Peyer's patch (tissue), 4 donors: ENCODE data around the gene NPTX2. TPM values are rescaled to one million over a fixed set of nuclear protein-coding genes. Genes with fewer than 3 reads are reported as not detected.

ENCODE experiments used
- DNase-seq, 3 donors: peaks; one replicate each; pipeline ENCODE4 v3.0.0-alpha.2; 2017 to 2019
- H3K27ac ChIP-seq, 4 donors: fragments of 200-600 bp; sonication (generic); one replicate each; pipeline ENCODE4 v1.5.1; 2016 to 2019
- H3K27me3 ChIP-seq, 2 donors: fragments of 200-600 bp; sonication (generic); one replicate each; pipeline ENCODE4 v1.5.1; 2019
- H3K36me3 ChIP-seq, 3 donors: fragments of 200-600 bp; sonication (generic); one replicate each; pipeline ENCODE4 v1.5.1; 2016 to 2019
- H3K4me1 ChIP-seq, 4 donors: fragments of 200-600 bp; sonication (generic); one replicate each; pipeline ENCODE4 v1.5.1; 2016 to 2019
- H3K4me3 ChIP-seq, 4 donors: fragments of 200-600 bp; sonication (generic); 1 replicate in 3 of 4; 2 replicates in 1 of 4; pipeline ENCODE4 v1.5.1; 2016 to 2019; ENCODE audit warnings: mild to moderate bottlenecking in 1 of 4
- H3K9me3 ChIP-seq, 4 donors: fragments of 200-600 bp; sonication (generic); one replicate each; pipeline ENCODE4 v1.5.1; 2016 to 2019; ENCODE audit warnings: mild to moderate bottlenecking in 1 of 4
- POLR2A ChIP-seq, 2 donors: fragments of 450-650 bp; IDR thresholded peaks; one replicate each; pipeline ENCODE4 v1.5.1; 2017; ENCODE audit warnings: antibody characterized with exemption in 2 of 2, mild to moderate bottlenecking in 2 of 2, moderate library complexity in 2 of 2
- total RNA-seq, 4 donors: library from RNA; depleted of rRNA; stranded (reverse); fragments of >200 nt; gene quantifications; one replicate each; pipeline ENCODE4 v1.1.0, GENCODE V29; 2016
- TF ChIP-seq, protein P1 (sequence below), 6 experiments: fragments of 450-650 bp in 4 of 6; fragments of 200-600 bp in 2 of 6; sonication (generic) in 1 of 6; IDR thresholded peaks; one replicate each; pipeline ENCODE4 v1.5.1; 2017 to 2019; ENCODE audit warnings: antibody characterized with exemption in 6 of 6, mild to moderate bottlenecking in 3 of 6, moderate library complexity in 1 of 6

NPTX2 gene
- total RNA-seq, 4 donors from 2014 or later, result 0.94 to 4.2 (median 3.9) TPM

DNA sequence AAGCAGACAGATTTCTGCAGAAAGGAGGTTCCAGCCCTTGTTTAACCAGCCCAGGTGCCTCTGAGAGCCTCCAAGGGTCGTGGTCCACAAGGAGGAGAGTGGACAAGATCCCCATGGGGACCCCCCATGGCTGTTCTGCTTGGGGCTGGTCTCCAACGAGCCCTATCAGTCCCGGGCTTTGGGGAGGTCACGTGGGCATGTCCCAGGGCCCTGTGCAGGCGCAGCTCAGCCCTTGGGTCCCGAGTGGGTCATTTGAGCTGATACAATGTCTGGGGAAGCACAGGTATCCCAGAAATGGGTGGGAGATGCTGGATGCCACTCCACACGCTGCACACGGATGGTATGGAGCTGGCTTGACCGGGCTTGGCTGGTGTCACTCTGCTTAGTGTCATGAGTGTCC lies 57.8 kb downstream of the NPTX2 start:
- DNase-seq, result no peak
- TF ChIP-seq, protein P1, sequence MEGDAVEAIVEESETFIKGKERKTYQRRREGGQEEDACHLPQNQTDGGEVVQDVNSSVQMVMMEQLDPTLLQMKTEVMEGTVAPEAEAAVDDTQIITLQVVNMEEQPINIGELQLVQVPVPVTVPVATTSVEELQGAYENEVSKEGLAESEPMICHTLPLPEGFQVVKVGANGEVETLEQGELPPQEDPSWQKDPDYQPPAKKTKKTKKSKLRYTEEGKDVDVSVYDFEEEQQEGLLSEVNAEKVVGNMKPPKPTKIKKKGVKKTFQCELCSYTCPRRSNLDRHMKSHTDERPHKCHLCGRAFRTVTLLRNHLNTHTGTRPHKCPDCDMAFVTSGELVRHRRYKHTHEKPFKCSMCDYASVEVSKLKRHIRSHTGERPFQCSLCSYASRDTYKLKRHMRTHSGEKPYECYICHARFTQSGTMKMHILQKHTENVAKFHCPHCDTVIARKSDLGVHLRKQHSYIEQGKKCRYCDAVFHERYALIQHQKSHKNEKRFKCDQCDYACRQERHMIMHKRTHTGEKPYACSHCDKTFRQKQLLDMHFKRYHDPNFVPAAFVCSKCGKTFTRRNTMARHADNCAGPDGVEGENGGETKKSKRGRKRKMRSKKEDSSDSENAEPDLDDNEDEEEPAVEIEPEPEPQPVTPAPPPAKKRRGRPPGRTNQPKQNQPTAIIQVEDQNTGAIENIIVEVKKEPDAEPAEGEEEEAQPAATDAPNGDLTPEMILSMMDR (IDR thresholded peaks at IDR 0.05), result no peak
- TF ChIP-seq POLR2A (IDR thresholded peaks at IDR 0.05), result no peak
- no peaks in the 10 kb centered on the region for H3K4me1 ChIP-seq
- no peak overlapping the region for H3K27ac ChIP-seq
- peaks cover 0 to 3% (median 0%) of the 10 kb centered on the region in 4 donors for H3K9me3 ChIP-seq
- no peaks in the 10 kb centered on the region for H3K36me3 ChIP-seq
- H3K27me3 ChIP-seq, result no peaks in the 10 kb centered on the region
- no peak overlapping the region for H3K4me3 ChIP-seq

DNA sequence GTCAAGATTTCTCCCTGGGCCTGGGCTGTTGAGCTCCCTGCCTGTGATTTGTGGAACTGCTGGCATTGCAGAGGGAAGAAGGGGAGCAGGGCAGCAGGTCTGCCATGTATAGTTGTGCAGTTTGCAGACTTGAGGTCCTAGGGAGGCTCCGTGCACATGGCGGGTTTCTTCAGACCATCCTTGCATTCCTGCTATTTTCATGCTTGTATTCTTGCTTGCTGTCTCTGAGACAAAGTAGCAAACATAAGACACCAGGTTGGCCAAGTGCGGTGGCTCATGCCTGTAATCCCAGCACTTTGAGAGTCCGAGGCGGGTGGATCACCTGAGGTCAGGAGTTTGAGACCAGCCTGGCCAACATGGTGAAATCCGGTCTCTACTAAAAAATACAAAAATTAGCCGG lies 61.1 kb downstream of the NPTX2 start:
- no peak for DNase-seq
- TF ChIP-seq, protein P1 (IDR thresholded peaks at IDR 0.05), result no peak
- TF ChIP-seq POLR2A (IDR thresholded peaks at IDR 0.05), result no peak
- Histone ChIP-seq H3K36me3 (no peaks in the 10 kb centered on the region), H3K4me3 (no peak overlapping the region), H3K9me3 (no peaks in the 10 kb centered on the region), H3K4me1 (no peaks in the 10 kb centered on the region), H3K27me3 (no peaks in the 10 kb centered on the region), H3K27ac (no peak overlapping the region)

Other genes with a start within 250 kb of the NPTX2 start
- gene BAIAP2L1, start 216.2 kb upstream of the NPTX2 start, total RNA-seq, result 10 to 100 TPM; 31.4 to 46.4 (median 41.9) TPM